Bronchial epithelial cell (primary cell): ENCODE measurements around the gene PSMA3. TPM values are rescaled to one million over a fixed set of nuclear protein-coding genes. Genes with fewer than 3 reads are reported as not detected.

Experiments used
- DNase-seq: peaks from one replicate; pipeline ENCODE4 v3.0.0-alpha.2; 2010; ENCODE audit warnings: low read depth
- FAIRE-seq: peaks from 2 replicates; lab custom pipeline; 2011; peaks lifted over from hg19 to GRCh38; lab: Jason Lieb, UNC
- H3K27me3 ChIP-seq: 2 replicates; pipeline ENCODE4 v1.5.1; 2011; ENCODE audit warnings: low read length; ENCODE audit not compliant: control insufficient read depth, insufficient read depth
- H3K36me3 ChIP-seq: 2 replicates; pipeline ENCODE4 v1.5.1; 2011; ENCODE audit warnings: low read length; ENCODE audit not compliant: control insufficient read depth, insufficient read depth
- H3K4me3 ChIP-seq: 2 replicates; pipeline ENCODE4 v1.5.1; 2011; ENCODE audit warnings: mild to moderate bottlenecking, low read depth, low read length, control low read depth
- total RNA-seq: library from RNA; depleted of rRNA; stranded (reverse); fragments of >200 nt; gene quantifications from 2 replicates; pipeline ENCODE4 v1.2.1, GENCODE V29; 2014
- TF ChIP-seq, protein P1 (sequence below): IDR thresholded peaks from 2 replicates; pipeline ENCODE4 v1.5.1; 2011; ENCODE audit warnings: mild to moderate bottlenecking, moderate library complexity, low read length, control low read depth, inconsistent platforms; ENCODE audit not compliant: insufficient read depth, severe bottlenecking

Gene PSMA3
- total RNA-seq, 1 donor from 2014 or later = 76.1 TPM

DNA sequence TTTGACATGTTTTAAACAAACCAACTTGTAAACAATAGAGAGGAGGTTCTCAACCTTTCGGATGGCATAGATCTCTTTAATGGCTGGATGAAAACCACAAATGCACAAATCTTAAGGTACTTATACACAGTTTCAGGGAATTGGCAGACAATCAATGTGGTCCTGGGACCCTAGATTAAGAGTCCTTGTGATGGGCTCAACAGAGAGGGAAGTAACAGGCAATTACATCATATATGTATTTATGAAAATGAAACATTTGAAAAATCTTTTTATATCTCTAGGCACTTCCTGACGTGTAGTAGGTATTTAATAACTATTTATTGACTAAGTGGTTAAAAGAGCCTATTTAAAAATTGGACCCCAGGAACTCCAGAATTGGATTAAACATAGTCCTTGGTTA, 43.8 kb upstream of the PSMA3 start:
- no peak for DNase-seq
- Histone ChIP-seq H3K36me3 (peaks cover 2% of the 10 kb centered on the region), H3K27me3 (no peaks in the 10 kb centered on the region), H3K4me3 (peak overlapping the region; percentile 95)
- no peak for FAIRE-seq
- TF ChIP-seq, protein P1, sequence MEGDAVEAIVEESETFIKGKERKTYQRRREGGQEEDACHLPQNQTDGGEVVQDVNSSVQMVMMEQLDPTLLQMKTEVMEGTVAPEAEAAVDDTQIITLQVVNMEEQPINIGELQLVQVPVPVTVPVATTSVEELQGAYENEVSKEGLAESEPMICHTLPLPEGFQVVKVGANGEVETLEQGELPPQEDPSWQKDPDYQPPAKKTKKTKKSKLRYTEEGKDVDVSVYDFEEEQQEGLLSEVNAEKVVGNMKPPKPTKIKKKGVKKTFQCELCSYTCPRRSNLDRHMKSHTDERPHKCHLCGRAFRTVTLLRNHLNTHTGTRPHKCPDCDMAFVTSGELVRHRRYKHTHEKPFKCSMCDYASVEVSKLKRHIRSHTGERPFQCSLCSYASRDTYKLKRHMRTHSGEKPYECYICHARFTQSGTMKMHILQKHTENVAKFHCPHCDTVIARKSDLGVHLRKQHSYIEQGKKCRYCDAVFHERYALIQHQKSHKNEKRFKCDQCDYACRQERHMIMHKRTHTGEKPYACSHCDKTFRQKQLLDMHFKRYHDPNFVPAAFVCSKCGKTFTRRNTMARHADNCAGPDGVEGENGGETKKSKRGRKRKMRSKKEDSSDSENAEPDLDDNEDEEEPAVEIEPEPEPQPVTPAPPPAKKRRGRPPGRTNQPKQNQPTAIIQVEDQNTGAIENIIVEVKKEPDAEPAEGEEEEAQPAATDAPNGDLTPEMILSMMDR = no peak

DNA sequence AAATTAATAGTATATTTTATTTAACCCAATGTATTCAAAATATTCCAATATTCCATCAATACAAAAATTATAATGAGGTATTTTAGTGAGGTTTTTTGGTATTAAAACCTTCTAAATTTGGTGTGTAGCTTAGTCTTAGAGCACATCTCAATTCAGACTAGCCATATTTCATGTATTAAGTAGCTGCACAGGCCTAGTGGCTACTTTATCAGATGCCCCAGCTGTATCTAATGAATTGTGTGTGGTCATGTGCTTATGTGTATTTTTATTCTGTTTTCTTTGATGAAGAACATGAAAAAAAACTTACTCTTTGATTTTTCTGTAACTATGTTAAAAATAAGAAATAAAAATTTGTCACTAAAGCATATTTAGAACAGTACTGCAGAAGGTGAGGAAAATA, 31.5 kb upstream of the PSMA3 start:
- Histone ChIP-seq H3K27me3 (no peaks in the 10 kb centered on the region), H3K36me3 (peaks cover 4% of the 10 kb centered on the region), H3K4me3 (no peak overlapping the region)
- no peak for FAIRE-seq
- TF ChIP-seq, protein P1 = no peak
- DNase-seq = no peak

DNA sequence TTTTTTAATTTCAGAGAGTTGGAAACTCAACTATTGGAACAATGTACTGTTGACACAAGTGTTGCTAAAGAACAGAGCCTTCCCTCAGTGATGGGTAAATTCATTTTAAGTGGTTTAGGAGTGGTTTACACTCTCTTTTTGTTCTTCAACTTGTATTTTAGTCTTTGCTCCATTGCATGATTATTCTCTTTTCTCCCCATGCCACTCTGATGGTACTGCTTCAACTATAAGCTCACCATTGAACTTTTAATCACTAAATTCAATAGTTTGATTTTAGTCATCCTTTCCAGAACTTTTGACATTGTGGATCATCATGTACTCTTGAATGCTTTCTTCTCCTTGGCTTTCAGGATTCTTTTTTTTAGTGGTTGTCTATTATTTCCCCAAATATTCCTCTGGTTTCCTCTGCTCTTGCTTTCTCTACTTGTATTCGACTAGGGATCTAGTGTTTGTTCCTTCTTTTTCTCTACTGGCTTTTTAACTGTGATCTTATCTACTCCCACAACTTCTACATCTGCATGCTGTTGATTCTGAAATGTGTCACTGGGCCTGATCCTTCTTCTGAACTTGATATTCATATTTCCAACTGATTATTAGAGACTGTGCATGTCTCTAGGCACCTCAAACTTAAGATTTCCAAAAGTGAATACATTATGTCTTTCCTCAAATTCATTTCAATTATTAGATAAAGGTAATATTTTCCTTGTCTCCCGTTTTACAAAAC, 29.3 kb upstream of the PSMA3 start:
- FAIRE-seq (no peak), DNase-seq (no peak)
- Histone ChIP-seq H3K4me3 (no peak overlapping the region), H3K27me3 (no peaks in the 10 kb centered on the region), H3K36me3 (peaks cover 4% of the 10 kb centered on the region)
- TF ChIP-seq, protein P1 = no peak

DNA sequence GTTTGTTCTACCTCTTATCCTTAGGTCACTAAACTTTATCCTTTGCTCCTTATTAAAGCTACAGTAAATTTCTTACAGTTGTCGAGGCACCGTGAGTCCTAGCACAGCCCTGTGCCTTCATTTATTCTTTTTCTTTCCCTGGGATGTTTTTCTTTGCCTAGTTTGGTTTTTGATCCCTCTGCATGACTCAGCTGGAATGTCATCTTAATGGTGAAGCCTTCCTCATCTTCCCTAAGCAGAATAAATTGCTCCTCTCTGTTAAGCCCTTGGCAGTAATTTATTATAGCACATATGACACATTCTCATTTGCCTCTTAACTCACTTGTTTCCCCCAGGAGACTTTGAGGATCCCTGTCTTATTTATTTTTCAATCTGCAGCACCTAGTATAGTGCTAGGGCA, 28.1 kb upstream of the PSMA3 start:
- Histone ChIP-seq H3K36me3 (peaks cover 4% of the 10 kb centered on the region), H3K27me3 (no peaks in the 10 kb centered on the region), H3K4me3 (no peak overlapping the region)
- DNase-seq (no peak), FAIRE-seq (no peak)
- TF ChIP-seq, protein P1 = no peak

DNA sequence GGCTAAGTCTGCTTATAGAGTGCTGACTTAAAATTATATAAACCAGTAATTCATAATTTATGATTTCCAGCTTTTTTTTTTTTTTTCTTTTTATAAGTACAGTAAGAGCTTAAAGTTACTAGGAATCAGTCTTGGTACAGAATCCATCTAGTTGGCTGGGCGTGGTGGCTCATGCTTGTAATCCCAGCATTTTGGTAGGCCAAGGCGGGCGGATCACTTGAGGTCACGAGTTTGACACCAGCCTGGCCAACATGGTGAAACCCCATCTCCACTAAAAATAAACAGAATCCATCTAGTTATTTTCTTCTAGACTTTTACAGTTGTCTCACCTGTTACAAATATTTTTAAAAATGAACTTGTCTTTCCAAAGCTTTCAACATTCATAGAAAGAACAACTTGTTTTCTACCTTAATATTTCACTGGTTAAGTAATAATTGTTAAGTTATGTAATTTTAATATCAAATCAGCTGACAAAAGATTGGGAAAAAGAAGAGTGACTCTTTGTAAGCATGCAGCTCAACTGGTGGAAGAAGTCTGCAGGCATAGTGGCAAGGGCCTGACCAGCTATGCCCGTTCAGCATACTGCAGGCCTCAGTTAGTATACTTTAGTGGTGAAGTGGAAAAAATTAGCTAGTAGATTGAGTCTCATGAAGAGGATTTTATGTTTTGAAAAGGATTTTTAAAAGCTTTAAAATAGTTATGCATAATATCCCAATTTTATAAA, 17.4 kb upstream of the PSMA3 start:
- FAIRE-seq = no peak
- Histone ChIP-seq H3K27me3 (no peaks in the 10 kb centered on the region), H3K4me3 (no peak overlapping the region), H3K36me3 (no peaks in the 10 kb centered on the region)
- no peak for DNase-seq
- TF ChIP-seq, protein P1 = no peak
